Endothelial cell of umbilical vein (primary cell): ENCODE results near the gene EHD1. TPM values are rescaled to one million over a fixed set of nuclear protein-coding genes. Genes with fewer than 3 reads are reported as not detected.
A peak's percentile ranks its signal among the peaks of the same experiment; 100 is the strongest.

Source experiments
- BruUV-seq: library from RNA; stranded (reverse); fragments of 400-500 nt; replicated peaks from 2 replicates; lab custom pipeline; 2021; lab: Mats Ljungman, UMichigan
- CTCF ChIA-PET: fragments of 300-600, 350-600 bp; sonication (Branson Sonifier 250); formaldehyde crosslinking; loops from one replicate; lab custom pipeline; 2021; ENCODE audit warnings: antibody characterized with exemption, inconsistent platforms; lab: Charles Lee
- POLR2A ChIA-PET: fragments of 300-600, 350-600 bp; sonication (Branson Sonifier 250); formaldehyde crosslinking; loops from one replicate; lab custom pipeline; 2021; ENCODE audit warnings: antibody characterized with exemption, inconsistent platforms; lab: Charles Lee
- DNase-seq: peaks from one replicate; pipeline ENCODE4 v3.0.0-alpha.2; 2011; ENCODE audit warnings: low read depth, low spot score
- FAIRE-seq: peaks from 2 replicates; lab custom pipeline; 2011; peaks lifted over from hg19 to GRCh38; lab: Jason Lieb, UNC
- H2AFZ ChIP-seq: 2 replicates; pipeline ENCODE4 v1.6.0; 2012; ENCODE audit warnings: low read depth, low read length, control low read depth, inconsistent platforms
- H3K27ac ChIP-seq: 2 replicates; pipeline ENCODE4 v1.5.1; 2011; ENCODE audit warnings: low read depth, mild to moderate bottlenecking, control low read depth, low read length, moderate library complexity; ENCODE audit not compliant: insufficient read depth
- H3K27me3 ChIP-seq, 2 experiments: 2 replicates each; pipeline versions ENCODE4 v1.6.0 to v1.6.1; 2011; ENCODE audit warnings: low read length in 2 of 2, mixed read lengths in 1 of 2; ENCODE audit not compliant: control insufficient read depth in 2 of 2, insufficient read depth in 2 of 2
- H3K36me3 ChIP-seq, 2 experiments: 2 replicates in 1 of 2; 3 replicates in 1 of 2; pipeline ENCODE4 v1.5.1; 2011; ENCODE audit warnings: low read length in 2 of 2, mild to moderate bottlenecking in 1 of 2, moderate library complexity in 1 of 2; ENCODE audit not compliant: control insufficient read depth in 2 of 2, insufficient read depth in 2 of 2; ENCODE audit errors: extremely low read depth in 1 of 2
- H3K4me1 ChIP-seq: 3 replicates; pipeline ENCODE4 v1.5.1; 2011; ENCODE audit warnings: mild to moderate bottlenecking, low read length; ENCODE audit not compliant: control insufficient read depth, insufficient read depth; ENCODE audit errors: extremely low read depth
- H3K4me2 ChIP-seq: 2 replicates; pipeline ENCODE4 v1.6.1; 2011; ENCODE audit warnings: low read length, control low read depth, mixed read lengths; ENCODE audit not compliant: insufficient read depth
- H3K4me3 ChIP-seq, 3 experiments: fragments of 200-600 bp in 1 of 3; sonication (generic), shearing (Covaris generic) in 1 of 3; replicated peaks in 1 of 3; 2 replicates each; pipeline ENCODE4 v1.5.1; 2011 to 2016; ENCODE audit warnings: control low read depth in 3 of 3, low read length in 3 of 3, mild to moderate bottlenecking in 2 of 3, inconsistent platforms in 1 of 3, low read depth in 1 of 3, moderate library complexity in 1 of 3; ENCODE audit not compliant: insufficient read depth in 1 of 3
- H3K79me2 ChIP-seq: 2 replicates; pipeline ENCODE4 v1.6.0; 2012; ENCODE audit warnings: low read length, inconsistent platforms; ENCODE audit not compliant: control insufficient read depth, insufficient read depth
- H3K9ac ChIP-seq: replicated peaks from 2 replicates; pipeline ENCODE3; 2011; ENCODE audit warnings: low read length, control low read depth; ENCODE audit not compliant: insufficient read depth; ENCODE audit errors: extremely low read depth
- H3K9me1 ChIP-seq: replicated peaks from 3 replicates; pipeline ENCODE4 v1.6.0; 2011; ENCODE audit warnings: mild to moderate bottlenecking, low read length; ENCODE audit not compliant: control insufficient read depth, insufficient read depth; ENCODE audit errors: extremely low read depth
- H3K9me3 ChIP-seq: replicated peaks from 2 replicates; pipeline ENCODE4 v1.5.1; 2012; ENCODE audit warnings: low read length, inconsistent platforms; ENCODE audit not compliant: control insufficient read depth, insufficient read depth
- H4K20me1 ChIP-seq: replicated peaks from 2 replicates; pipeline ENCODE3; 2011; ENCODE audit warnings: mild to moderate bottlenecking, low read length; ENCODE audit not compliant: control insufficient read depth, insufficient read depth; ENCODE audit errors: extremely low read depth
- EZH2 ChIP-seq: IDR thresholded peaks from 2 replicates; pipeline ENCODE4 v1.6.1; 2012; ENCODE audit warnings: borderline replicate concordance, low read depth, mild to moderate bottlenecking, moderate library complexity, low read length, inconsistent platforms; ENCODE audit not compliant: severe bottlenecking
- FOS ChIP-seq: IDR thresholded peaks from 2 replicates; pipeline ENCODE4 v1.6.1; 2011; ENCODE audit warnings: mild to moderate bottlenecking, low read length, moderate library complexity, borderline replicate concordance; ENCODE audit not compliant: insufficient read depth
- GATA2 ChIP-seq: IDR thresholded peaks from 2 replicates; pipeline ENCODE4 v1.7.0; 2011; ENCODE audit warnings: low read depth, mild to moderate bottlenecking, moderate library complexity, mixed read lengths, low read length; ENCODE audit not compliant: insufficient read length, insufficient read depth
- JUN ChIP-seq: IDR thresholded peaks from 2 replicates; pipeline ENCODE4 v1.6.1; 2011; ENCODE audit warnings: borderline replicate concordance, low read depth; ENCODE audit not compliant: insufficient read length, insufficient read depth
- MYC ChIP-seq: IDR thresholded peaks from one replicate; pipeline ENCODE4 v1.6.1; 2011; ENCODE audit warnings: mild to moderate bottlenecking, low read depth, low read length
- POLR2A ChIP-seq: IDR thresholded peaks from 2 replicates; pipeline ENCODE4 v1.6.1; 2012; ENCODE audit warnings: low read depth, mild to moderate bottlenecking, control low read depth, low read length
- POLR2AphosphoS5 ChIP-seq: IDR thresholded peaks from 2 replicates; pipeline ENCODE4 v1.6.1; 2012; ENCODE audit warnings: low read depth, mild to moderate bottlenecking, control low read depth, low read length, moderate library complexity; ENCODE audit not compliant: insufficient read depth
- dilution Hi-C: fragments of 300-500 bp; cut with MboI; formaldehyde crosslinking; loops from one replicate; pipeline ENCODE4 v1.15.0; 2019; ENCODE audit warnings: low sequenced_read_pairs; ENCODE audit not compliant: extremely low pct_ligation_motif_present
- intact Hi-C: fragments of 100-400 bp; cut with micrococcal nuclease; formaldehyde crosslinking; loops from one replicate; pipeline ENCODE4 v1.10.0; 2022
- polyA plus RNA-seq, 4 experiments: library from polyadenylated mRNA; depleted of rRNA in 3 of 4; stranded (reverse) in 3 of 4; unstranded in 1 of 4; fragments of >200 nt; gene quantifications; 2 replicates each; pipeline versions ENCODE4 v1.2.1 to v1.2.3, GENCODE V29; 2011 to 2012; ENCODE audit warnings: missing spikeins in 1 of 4
- total RNA-seq: library from RNA; stranded (reverse); gene quantifications from 2 replicates; pipeline ENCODE4 v1.2.3, GENCODE V29; 2021
- TF ChIP-seq, protein P1 (sequence below): IDR thresholded peaks from 2 replicates; pipeline ENCODE4 v1.6.1; 2011; ENCODE audit not compliant: insufficient read depth, insufficient read length
- TF ChIP-seq, protein P2 (sequence below), 2 donors: IDR thresholded peaks; 1 replicate in 1 of 2; 2 replicates in 1 of 2; pipeline ENCODE4 v1.5.1; 2011; ENCODE audit warnings: low read length in 2 of 2, mild to moderate bottlenecking in 2 of 2, moderate library complexity in 2 of 2, control low read depth in 1 of 2, inconsistent platforms in 1 of 2, low read depth in 1 of 2; ENCODE audit not compliant: insufficient read depth in 1 of 2; ENCODE audit errors: extremely low read depth in 1 of 2

The EHD1 gene
- total and polyA plus RNA-seq, 2 donors (not counting 3 experiments of a cell fraction or from before 2014, with no cell fraction given), result 109 to 136 TPM

DNA sequence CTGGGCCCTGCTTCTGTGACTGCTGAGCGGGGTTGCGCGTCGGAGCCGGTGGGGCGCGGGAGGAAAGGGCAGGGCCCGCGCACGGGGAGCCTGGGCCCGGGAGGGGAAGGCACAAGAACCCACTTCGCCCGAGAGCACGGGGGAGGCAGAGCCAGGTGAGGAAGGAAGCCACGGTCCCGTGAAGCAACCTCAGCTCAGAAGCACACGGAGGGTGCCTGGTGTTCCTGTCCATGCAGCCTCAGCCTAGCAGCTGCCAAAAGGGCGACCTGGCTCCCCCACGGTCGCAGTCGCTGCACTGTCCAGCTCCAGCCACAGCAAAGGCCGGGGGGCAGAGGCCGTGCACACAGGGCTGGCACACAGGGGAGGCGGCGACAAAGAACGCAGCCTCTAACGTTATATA, 24.7 kb downstream of the EHD1 start:
- Histone ChIP-seq H3K4me1 (peaks cover 34% of the 10 kb centered on the region), H3K36me3 (peaks cover 0 to 10% of the 10 kb centered on the region in 2 experiments), H3K9me1 (no peaks in the 10 kb centered on the region), H3K4me2 (no peak overlapping the region), H2AFZ (no peak overlapping the region), H3K9ac (no peak overlapping the region), H3K27ac (no peak overlapping the region), H3K4me3 (no peak overlapping the region), H3K27me3 (no peaks in the 10 kb centered on the region), H3K9me3 (no peaks in the 10 kb centered on the region), H3K79me2 (peaks cover 23% of the 10 kb centered on the region), H4K20me1 (no peaks in the 10 kb centered on the region)
- ChIA-PET POLR2A (interaction anchor here (2.1 to 2.8 kb wide), 2 partner anchors 15 to 24 kb away, joined by 12 to 18 read pairs; partner anchors contain the start of gene EHD1), CTCF (interaction anchor here (0.8 to 9.1 kb wide), 5 partner anchors 12 to 143 kb away, joined by 3 to 101 read pairs (median 37); partner anchors contain the start of genes BATF2 and EHD1)
- BruUV-seq, result no TSS peak
- dilution Hi-C loops, result no loop called here
- intact Hi-C loops, result loop anchor here (2.0 kb wide), 1 partner anchor 63 kb away; the partner anchor contains the start of gene ATG2A
- FAIRE-seq (no peak), DNase-seq (no peak)
- TF ChIP-seq FOS (no peak), JUN (no peak), EZH2 (no peak), POLR2AphosphoS5 (no peak), MYC (no peak)
- TF ChIP-seq, protein P1, sequence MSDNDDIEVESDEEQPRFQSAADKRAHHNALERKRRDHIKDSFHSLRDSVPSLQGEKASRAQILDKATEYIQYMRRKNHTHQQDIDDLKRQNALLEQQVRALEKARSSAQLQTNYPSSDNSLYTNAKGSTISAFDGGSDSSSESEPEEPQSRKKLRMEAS, result no peak

DNA sequence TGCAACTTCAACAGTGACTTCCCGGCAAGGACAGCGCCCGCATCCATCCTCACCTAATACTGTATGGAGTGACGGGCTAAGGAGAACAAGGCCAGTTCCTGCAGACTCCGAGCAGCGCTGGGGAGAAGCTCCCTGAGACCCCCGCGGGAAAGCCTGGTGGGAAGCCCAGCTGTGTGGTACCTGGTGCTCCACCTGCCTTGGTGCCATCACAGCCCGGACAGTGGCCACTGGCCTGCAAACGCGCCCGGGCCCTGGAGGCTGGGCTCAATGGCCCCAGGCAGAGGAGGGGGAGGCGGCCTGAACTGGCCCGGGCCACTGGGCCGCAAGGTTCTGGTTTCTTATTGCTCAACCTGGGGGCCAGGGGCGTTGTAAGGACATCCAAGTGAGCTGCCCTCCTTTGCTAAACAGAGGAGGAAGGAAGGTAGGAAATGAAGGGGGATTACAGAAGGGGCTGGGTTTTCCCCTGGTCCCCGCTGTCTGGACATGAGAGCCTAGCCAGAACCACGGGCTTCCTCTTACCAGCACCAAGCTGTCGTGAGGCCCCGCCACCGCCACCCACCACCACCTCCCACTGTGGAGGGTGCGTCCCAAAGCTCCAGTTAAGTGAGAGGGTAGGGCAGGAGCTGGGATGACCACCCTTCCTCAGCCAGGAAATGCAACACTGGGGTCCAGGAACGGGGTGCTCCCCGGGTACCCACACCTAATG, 25.5 kb downstream of the EHD1 start:
- H3K36me3 ChIP-seq, result peaks cover 0 to 7% of the 10 kb centered on the region in 2 experiments
- H3K9ac ChIP-seq, result no peak overlapping the region
- H2AFZ ChIP-seq, result no peak overlapping the region
- no peaks in the 10 kb centered on the region for H3K9me3 ChIP-seq
- no peaks in the 10 kb centered on the region for H4K20me1 ChIP-seq
- peaks cover 30% of the 10 kb centered on the region for H3K4me1 ChIP-seq
- intact Hi-C loops (no loop called here), dilution Hi-C loops (no loop called here)
- BruUV-seq, result TSS peak; percentile 45
- TF ChIP-seq, protein P2, sequence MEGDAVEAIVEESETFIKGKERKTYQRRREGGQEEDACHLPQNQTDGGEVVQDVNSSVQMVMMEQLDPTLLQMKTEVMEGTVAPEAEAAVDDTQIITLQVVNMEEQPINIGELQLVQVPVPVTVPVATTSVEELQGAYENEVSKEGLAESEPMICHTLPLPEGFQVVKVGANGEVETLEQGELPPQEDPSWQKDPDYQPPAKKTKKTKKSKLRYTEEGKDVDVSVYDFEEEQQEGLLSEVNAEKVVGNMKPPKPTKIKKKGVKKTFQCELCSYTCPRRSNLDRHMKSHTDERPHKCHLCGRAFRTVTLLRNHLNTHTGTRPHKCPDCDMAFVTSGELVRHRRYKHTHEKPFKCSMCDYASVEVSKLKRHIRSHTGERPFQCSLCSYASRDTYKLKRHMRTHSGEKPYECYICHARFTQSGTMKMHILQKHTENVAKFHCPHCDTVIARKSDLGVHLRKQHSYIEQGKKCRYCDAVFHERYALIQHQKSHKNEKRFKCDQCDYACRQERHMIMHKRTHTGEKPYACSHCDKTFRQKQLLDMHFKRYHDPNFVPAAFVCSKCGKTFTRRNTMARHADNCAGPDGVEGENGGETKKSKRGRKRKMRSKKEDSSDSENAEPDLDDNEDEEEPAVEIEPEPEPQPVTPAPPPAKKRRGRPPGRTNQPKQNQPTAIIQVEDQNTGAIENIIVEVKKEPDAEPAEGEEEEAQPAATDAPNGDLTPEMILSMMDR (IDR thresholded peaks at IDR 0.05; ENCODE audit: extremely low read depth in 1 of 2, insufficient read depth in 1 of 2, low read depth in 1 of 2, low read length in 2 of 2), result no peak
- TF ChIP-seq JUN (no peak), FOS (no peak), POLR2AphosphoS5 (no peak), GATA2 (no peak), EZH2 (no peak), MYC (no peak), POLR2A (no peak)
- TF ChIP-seq, protein P1, result no peak
- peaks cover 19% of the 10 kb centered on the region for H3K79me2 ChIP-seq
- POLR2A ChIA-PET, result interaction anchor here (2.8 kb wide), 1 partner anchor 25 kb away, joined by 18 read pairs; the partner anchor contains the start of gene EHD1
- H3K27me3 ChIP-seq, result no peaks in the 10 kb centered on the region
- DNase-seq, result no peak
- no peak overlapping the region for H3K27ac ChIP-seq
- CTCF ChIA-PET, result interaction anchor here (0.8 to 9.1 kb wide), 5 partner anchors 12 to 144 kb away, joined by 3 to 101 read pairs (median 37); partner anchors contain the start of genes BATF2 and EHD1
- H3K4me2 ChIP-seq, result no peak overlapping the region
- FAIRE-seq, result no peak
- H3K9me1 ChIP-seq, result no peaks in the 10 kb centered on the region
- no peak overlapping the region for H3K4me3 ChIP-seq
